GM12875 (cell line): ENCODE data around the gene NAALADL2.

ENCODE experiments used
- H3K4me3 ChIP-seq: one replicate; pipeline ENCODE4 v1.5.1; 2011; ENCODE audit warnings: low read depth, low read length, control low read depth
- CTCF ChIP-seq: IDR thresholded peaks from 2 replicates; pipeline ENCODE4 v1.5.1; 2011; ENCODE audit warnings: low read depth, mild to moderate bottlenecking, control low read depth, inconsistent platforms, low read length, moderate library complexity, borderline replicate concordance; ENCODE audit not compliant: insufficient read depth

The NAALADL2 gene

GRCh38 chr3:175479800-175480199 is 620.7 kb downstream of the NAALADL2 start:
- H3K4me3 ChIP-seq = no peak overlapping the region
- no peak for TF ChIP-seq CTCF

DNA sequence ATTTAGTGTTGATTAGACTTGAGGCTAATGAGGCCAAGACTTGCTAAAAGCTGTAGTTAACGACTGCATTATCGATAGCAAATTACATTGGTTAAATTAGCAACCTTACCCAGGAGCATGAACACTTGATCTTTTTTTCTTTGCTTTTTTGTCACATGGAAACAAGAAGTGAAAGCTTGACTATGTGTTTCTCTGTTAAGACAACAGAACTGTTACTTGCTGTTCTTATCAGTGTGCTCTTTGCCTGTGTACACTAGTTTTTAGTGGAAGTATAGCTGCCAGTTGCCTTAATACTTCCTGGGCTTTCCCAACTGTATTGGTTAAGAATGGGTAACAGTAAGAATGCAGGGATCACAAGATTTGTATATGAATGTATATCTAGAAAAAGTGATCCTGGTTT is 625.5 kb downstream of the NAALADL2 start:
- TF ChIP-seq CTCF = no peak
- no peak overlapping the region for H3K4me3 ChIP-seq

DNA sequence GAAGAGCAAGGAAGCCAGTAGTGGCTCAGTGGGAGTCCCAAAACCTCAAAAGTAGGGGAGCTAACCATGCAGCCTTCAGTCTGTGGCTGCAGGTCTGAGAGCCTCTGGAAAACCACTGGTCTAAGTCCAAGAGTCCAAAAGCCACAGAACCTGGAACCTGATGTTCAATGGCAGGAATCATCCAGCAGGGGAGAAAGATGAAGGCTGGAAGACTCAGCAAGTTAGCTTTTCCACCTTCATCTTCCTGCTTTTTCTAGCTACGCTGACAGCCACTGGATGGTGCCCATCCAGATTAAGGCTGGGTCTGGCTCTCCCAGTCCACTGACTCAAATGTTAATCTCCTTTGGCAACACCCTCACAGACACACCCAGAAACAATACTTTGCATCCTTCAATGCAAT is 626.3 kb downstream of the NAALADL2 start:
- no peak overlapping the region for H3K4me3 ChIP-seq
- TF ChIP-seq CTCF = no peak

DNA sequence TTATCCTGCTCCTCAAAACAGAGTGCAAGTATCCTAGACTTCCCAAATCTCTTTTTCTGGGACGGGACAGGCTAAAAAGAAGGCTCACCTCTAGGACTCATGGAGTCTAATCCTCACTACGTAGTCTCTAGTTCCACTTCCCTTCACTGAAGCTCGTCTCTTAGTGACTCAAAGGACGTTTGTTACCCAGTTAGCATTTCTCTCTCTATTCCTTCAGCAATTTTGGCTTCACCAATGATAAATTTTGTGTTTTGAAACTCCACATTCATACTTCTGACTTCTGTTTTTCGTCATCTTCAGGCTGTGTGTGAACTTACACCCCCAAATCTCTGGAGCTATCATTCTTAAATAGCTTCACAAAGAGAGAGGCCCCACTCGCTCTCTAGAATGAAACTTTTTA is 627.1 kb downstream of the NAALADL2 start:
- H3K4me3 ChIP-seq = no peak overlapping the region
- no peak for TF ChIP-seq CTCF

GRCh38 chr3:175489406-175489805 is 630.3 kb downstream of the NAALADL2 start:
- H3K4me3 ChIP-seq = no peak overlapping the region
- no peak for TF ChIP-seq CTCF

- H3K4me3 ChIP-seq = no peak overlapping the region
Observed at GRCh38 chr3:175493301-175493700, 634.2 kb downstream of the NAALADL2 start.

DNA sequence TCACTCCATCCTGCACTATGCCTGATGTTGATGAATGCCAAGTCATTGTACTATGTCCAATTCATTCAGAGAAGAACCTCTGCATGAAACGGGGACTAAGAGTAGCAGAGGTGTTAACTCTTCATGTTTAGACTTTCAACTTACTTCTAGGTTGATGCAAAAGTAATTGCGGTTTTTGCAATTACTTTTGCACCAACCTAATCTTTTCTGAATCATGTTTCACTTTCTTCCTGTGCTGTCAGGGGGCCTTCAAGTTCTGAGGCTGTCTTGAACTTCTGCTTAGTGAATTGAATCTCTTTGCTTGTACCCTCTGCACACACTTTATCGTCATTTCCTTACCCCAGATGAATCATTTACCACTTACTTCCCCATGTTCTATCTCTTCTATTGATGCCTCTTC is 636.2 kb downstream of the NAALADL2 start:
- TF ChIP-seq CTCF = no peak
- no peak overlapping the region for H3K4me3 ChIP-seq

More at GRCh38 chr3:175493301-175493700, 634.2 kb downstream of the NAALADL2 start:
- no peak for TF ChIP-seq CTCF
